Panc1 (cell line): ENCODE measurements around the gene DNM3. TPM values are rescaled to one million over a fixed set of nuclear protein-coding genes. Genes with fewer than 3 reads are reported as not detected.

Source experiments
- ATAC-seq: fragments of 200-7000 bp; cut with Tn5 transposase; 2 replicates; pipeline ENCODE4 v1.9.1; 2020; ENCODE audit warnings: mild to moderate bottlenecking, moderate library complexity
- BruUV-seq: library from RNA; stranded (reverse); fragments of 400-500 nt; replicated peaks from 2 replicates; lab custom pipeline; 2021; lab: Mats Ljungman, UMichigan
- CTCF ChIA-PET: fragments of 300-600 bp; sonication (Branson Sonifier 250); formaldehyde crosslinking; loops from one replicate; lab custom pipeline; 2022; ENCODE audit warnings: antibody characterized with exemption; lab: Charles Lee
- POLR2A ChIA-PET: fragments of 300-600 bp; sonication (Branson Sonifier 250); formaldehyde crosslinking; loops from one replicate; lab custom pipeline; 2022; ENCODE audit warnings: antibody characterized with exemption; lab: Charles Lee
- DNase-seq: peaks from one replicate; pipeline ENCODE4 v3.0.0-alpha.2; 2010; ENCODE audit warnings: low read depth, low spot score
- H3K27ac ChIP-seq: 2 replicates; pipeline ENCODE4 v1.5.1; 2011; ENCODE audit warnings: mild to moderate bottlenecking, low read length, inconsistent platforms
- H3K27me3 ChIP-seq: fragments of 200-500 bp; sonication (Bioruptor generic); 2 replicates; pipeline ENCODE4 v1.6.0; 2014; ENCODE audit warnings: low read length, inconsistent platforms; ENCODE audit not compliant: control insufficient read depth, insufficient read depth
- H3K36me3 ChIP-seq: fragments of 200-500 bp; sonication (Bioruptor generic); 2 replicates; pipeline ENCODE4 v1.5.1; 2014; ENCODE audit warnings: inconsistent platforms, mild to moderate bottlenecking, low read length, moderate library complexity; ENCODE audit not compliant: control insufficient read depth, insufficient read depth
- H3K4me1 ChIP-seq: 2 replicates; pipeline ENCODE4 v1.5.1; 2011; ENCODE audit warnings: inconsistent platforms, mild to moderate bottlenecking, low read length, moderate library complexity; ENCODE audit not compliant: control insufficient read depth, insufficient read depth
- H3K4me3 ChIP-seq, 2 experiments: 2 replicates each; pipeline ENCODE4 v1.5.1; 2011 to 2012; ENCODE audit warnings: low read depth in 2 of 2, low read length in 2 of 2, mild to moderate bottlenecking in 2 of 2, inconsistent platforms in 1 of 2, moderate library complexity in 1 of 2
- H3K9me3 ChIP-seq: fragments of 200-500 bp; sonication (Bioruptor generic); 2 replicates; pipeline ENCODE4 v1.5.1; 2014; ENCODE audit warnings: low read depth, mild to moderate bottlenecking, inconsistent platforms, low read length, moderate library complexity; ENCODE audit not compliant: control insufficient read depth, insufficient read depth
- POLR2AphosphoS5 ChIP-seq: IDR thresholded peaks from 2 replicates; pipeline ENCODE4 v1.6.1; 2012; ENCODE audit warnings: mild to moderate bottlenecking, low read depth, low read length, moderate library complexity
- SIN3A ChIP-seq: IDR thresholded peaks from 2 replicates; pipeline ENCODE4 v1.6.1; 2012; ENCODE audit warnings: low read depth, mild to moderate bottlenecking, low read length, moderate library complexity, borderline replicate concordance; ENCODE audit not compliant: insufficient read depth
- TCF7L2 ChIP-seq: IDR thresholded peaks from 2 replicates; pipeline ENCODE4 v1.6.1; 2011; ENCODE audit warnings: mild to moderate bottlenecking, low read depth, low read length, inconsistent platforms
- in situ Hi-C: cut with HindIII; loops from 2 replicates; pipeline ENCODE4 v1.10.0; 2016; ENCODE audit warnings: low sequenced_read_pairs, low pct_unique_long_range_greater_than_20kb
- intact Hi-C: fragments of 100-400 bp; cut with micrococcal nuclease; formaldehyde crosslinking; loops from one replicate; pipeline ENCODE4 v1.10.0; 2022; ENCODE audit not compliant: unreplicated experiment
- total RNA-seq: library from RNA; stranded (reverse); gene quantifications from one replicate; pipeline ENCODE4 v1.2.1, GENCODE V29; 2021; ENCODE audit not compliant: unreplicated experiment
- TF ChIP-seq, protein P1 (sequence below): fragments of 450-650 bp; IDR thresholded peaks from 2 replicates; pipeline ENCODE4 v1.5.1; 2017; ENCODE audit warnings: mild to moderate bottlenecking
- TF ChIP-seq, protein P2 (sequence below), 2 experiments: IDR thresholded peaks; 2 replicates each; pipeline ENCODE4 v1.6.1; 2011 to 2012; ENCODE audit warnings: low read depth in 2 of 2, control low read depth in 1 of 2, low read length in 1 of 2, mild to moderate bottlenecking in 1 of 2, moderate library complexity in 1 of 2; ENCODE audit not compliant: insufficient read depth in 1 of 2

DNM3 gene
- total RNA-seq, 1 experiment from 2014 or later: 0.46 TPM

DNA sequence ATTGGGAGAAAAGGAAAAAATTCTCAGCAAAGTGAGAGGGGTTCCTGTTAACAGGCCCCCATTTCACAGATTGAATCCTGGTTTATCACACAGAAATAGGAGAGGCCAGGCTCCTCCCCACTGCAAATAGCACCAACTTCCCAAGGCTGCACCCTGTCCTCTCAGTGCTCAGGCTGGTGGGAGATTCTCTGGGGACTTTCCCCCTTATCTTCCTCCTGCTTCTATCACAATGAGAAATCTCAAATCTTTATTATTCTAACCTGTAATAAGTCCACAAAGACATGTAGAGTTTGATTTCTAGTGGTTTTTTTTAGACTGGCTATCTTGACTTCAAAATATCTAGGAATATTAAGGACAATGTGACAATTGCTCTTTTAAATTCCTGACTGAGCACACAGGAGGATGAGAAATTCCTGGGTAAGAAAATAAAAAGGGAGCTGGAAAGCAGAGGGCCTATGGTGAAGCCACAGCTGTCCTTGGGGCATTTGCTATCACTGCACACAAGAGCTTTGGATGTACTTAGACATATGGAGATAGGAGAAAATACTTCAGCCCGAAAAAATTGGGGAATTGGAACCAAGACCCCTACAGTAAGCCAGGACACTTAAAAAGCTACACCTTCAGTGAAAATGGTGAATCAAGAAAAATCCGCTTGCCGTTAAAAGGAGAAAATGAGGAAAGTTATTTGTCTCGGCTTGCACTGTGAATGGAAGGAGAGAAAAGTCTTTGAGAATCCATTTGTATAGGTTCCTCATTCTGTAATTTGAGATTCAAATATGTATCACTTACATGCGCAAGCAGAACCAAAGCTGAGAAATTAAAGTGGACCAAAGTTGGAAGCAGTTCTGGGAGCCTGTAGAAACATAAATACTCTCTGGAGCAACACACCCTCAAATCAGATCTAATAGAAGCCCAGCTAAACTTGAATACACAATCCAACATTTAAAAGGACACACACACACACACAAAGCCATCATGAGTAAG lies 513.3 kb downstream of the DNM3 start:
- CTCF ChIA-PET: interaction anchor here (0.5 kb wide), 1 partner anchor 40 kb away, joined by 7 read pairs; no protein-coding TSS in a partner anchor
- peaks cover 34% of the 10 kb centered on the region for H3K4me1 ChIP-seq
- H3K27me3 ChIP-seq: no peaks in the 10 kb centered on the region
- no peak overlapping the region for H3K4me3 ChIP-seq
- peak overlapping the region; percentile 100 for H3K27ac ChIP-seq
- in situ Hi-C loops (no loop called here), intact Hi-C loops (no loop called here)
- BruUV-seq: no TSS peak
- ATAC-seq (no peak), DNase-seq (no peak)
- TF ChIP-seq SIN3A (no peak), POLR2AphosphoS5 (no peak), TCF7L2 (no peak)
- TF ChIP-seq, protein P1, sequence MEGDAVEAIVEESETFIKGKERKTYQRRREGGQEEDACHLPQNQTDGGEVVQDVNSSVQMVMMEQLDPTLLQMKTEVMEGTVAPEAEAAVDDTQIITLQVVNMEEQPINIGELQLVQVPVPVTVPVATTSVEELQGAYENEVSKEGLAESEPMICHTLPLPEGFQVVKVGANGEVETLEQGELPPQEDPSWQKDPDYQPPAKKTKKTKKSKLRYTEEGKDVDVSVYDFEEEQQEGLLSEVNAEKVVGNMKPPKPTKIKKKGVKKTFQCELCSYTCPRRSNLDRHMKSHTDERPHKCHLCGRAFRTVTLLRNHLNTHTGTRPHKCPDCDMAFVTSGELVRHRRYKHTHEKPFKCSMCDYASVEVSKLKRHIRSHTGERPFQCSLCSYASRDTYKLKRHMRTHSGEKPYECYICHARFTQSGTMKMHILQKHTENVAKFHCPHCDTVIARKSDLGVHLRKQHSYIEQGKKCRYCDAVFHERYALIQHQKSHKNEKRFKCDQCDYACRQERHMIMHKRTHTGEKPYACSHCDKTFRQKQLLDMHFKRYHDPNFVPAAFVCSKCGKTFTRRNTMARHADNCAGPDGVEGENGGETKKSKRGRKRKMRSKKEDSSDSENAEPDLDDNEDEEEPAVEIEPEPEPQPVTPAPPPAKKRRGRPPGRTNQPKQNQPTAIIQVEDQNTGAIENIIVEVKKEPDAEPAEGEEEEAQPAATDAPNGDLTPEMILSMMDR: no peak
- TF ChIP-seq, protein P2, sequence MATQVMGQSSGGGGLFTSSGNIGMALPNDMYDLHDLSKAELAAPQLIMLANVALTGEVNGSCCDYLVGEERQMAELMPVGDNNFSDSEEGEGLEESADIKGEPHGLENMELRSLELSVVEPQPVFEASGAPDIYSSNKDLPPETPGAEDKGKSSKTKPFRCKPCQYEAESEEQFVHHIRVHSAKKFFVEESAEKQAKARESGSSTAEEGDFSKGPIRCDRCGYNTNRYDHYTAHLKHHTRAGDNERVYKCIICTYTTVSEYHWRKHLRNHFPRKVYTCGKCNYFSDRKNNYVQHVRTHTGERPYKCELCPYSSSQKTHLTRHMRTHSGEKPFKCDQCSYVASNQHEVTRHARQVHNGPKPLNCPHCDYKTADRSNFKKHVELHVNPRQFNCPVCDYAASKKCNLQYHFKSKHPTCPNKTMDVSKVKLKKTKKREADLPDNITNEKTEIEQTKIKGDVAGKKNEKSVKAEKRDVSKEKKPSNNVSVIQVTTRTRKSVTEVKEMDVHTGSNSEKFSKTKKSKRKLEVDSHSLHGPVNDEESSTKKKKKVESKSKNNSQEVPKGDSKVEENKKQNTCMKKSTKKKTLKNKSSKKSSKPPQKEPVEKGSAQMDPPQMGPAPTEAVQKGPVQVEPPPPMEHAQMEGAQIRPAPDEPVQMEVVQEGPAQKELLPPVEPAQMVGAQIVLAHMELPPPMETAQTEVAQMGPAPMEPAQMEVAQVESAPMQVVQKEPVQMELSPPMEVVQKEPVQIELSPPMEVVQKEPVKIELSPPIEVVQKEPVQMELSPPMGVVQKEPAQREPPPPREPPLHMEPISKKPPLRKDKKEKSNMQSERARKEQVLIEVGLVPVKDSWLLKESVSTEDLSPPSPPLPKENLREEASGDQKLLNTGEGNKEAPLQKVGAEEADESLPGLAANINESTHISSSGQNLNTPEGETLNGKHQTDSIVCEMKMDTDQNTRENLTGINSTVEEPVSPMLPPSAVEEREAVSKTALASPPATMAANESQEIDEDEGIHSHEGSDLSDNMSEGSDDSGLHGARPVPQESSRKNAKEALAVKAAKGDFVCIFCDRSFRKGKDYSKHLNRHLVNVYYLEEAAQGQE (IDR thresholded peaks at IDR 0.05; ENCODE audit: insufficient read depth in 1 of 2, low read depth in 2 of 2, low read length in 1 of 2): no peak
- H3K9me3 ChIP-seq: peaks cover 17% of the 10 kb centered on the region; the same call in 1 of the 2 replicates
- no peaks in the 10 kb centered on the region for H3K36me3 ChIP-seq
- POLR2A ChIA-PET: interaction anchor here (0.6 kb wide), 1 partner anchor 32 kb away, joined by 4 read pairs; no protein-coding TSS in a partner anchor

DNA sequence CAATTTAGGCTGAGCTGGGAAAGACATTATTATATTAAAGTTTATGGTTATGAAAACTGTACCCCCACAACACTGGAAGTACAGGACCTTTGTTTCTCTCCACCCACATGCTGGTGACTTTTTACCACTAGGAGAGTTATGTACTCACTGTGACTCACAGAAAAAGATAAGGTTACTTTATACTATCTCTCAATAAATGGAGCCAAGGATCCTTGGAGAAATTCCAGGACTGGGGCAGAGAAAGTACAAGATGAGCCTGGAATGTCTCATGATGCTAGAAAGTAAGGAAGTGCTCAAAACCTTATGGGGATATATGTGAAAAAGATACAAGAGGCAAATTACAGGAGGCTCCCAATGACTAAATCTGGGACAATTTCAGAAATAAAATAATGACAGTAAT lies 515.3 kb downstream of the DNM3 start:
- no peak overlapping the region for H3K4me3 ChIP-seq
- no peak for ATAC-seq

More for the DNA sequence above, 515.3 kb downstream of the DNM3 start:
- intact Hi-C loops (no loop called here), in situ Hi-C loops (no loop called here)
- Histone ChIP-seq H3K4me1 (peaks cover 50% of the 10 kb centered on the region), H3K27me3 (no peaks in the 10 kb centered on the region), H3K27ac (peak overlapping the region; percentile 100), H3K9me3 (peaks cover 19% of the 10 kb centered on the region; the same call in 1 of the 2 replicates), H3K36me3 (no peaks in the 10 kb centered on the region)
- BruUV-seq: no TSS peak
- no peak; the same call in 1 of the 2 replicates for TF ChIP-seq POLR2AphosphoS5
- no peak for TF ChIP-seq SIN3A
- ChIA-PET CTCF (no interaction called here), POLR2A (no interaction called here)
- DNase-seq: no peak
